Measurements from ENCODE around the gene MARCHF10.

MARCHF10 gene

DNA sequence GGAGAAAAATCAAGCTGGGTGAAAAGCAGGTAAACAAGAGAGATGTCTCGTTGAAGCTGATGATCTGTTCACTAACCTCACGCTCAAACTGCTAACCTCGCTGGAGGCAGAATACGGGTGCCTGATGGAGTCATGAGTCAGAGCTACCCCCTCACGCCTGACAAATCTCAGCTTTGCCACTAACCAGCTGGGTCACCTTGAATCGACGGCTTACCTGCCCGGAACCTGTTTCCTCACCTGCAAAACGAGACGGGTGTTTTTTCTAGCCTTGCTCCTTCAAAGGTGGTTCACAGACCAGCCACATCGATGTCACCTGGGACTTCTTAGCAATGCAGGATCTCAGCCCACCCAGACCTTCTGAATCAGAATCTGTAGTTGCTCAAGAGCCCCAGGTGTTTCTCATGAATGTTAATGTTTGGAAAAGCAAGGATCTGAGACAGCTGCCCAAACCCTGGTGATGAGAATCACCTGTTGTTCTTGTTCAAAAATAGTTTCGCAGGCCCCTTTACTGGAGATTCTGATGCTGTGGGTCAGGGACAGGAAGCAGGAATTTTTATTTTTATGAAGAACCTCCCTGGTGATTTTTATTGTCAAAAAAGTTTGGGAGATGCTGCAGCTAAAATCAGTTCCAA is 56.9 kb downstream of the MARCHF10 start:
- no peak for DNase-seq

DNA sequence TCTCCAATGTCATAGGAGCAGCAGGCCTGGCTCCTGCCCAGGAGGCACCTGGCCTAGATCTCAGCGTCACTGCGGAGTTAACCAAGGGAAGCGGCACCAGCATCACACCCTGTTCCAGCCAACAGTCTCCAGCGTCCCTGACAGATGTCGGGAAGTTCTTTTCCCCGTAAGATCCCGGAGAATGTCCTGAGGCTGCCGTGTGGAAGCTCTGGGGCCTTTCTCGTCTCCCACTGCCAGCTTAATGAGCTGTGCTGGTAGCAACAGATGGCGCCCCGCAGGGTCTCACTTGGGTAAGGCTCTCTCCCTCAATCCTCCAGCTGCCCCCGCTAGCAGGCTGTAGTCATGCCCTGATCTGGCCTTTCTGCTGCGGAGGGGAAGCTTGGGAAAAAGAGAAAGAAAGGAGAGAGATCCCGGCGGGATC is 57.5 kb downstream of the MARCHF10 start:
- DNase-seq = no peak

DNA sequence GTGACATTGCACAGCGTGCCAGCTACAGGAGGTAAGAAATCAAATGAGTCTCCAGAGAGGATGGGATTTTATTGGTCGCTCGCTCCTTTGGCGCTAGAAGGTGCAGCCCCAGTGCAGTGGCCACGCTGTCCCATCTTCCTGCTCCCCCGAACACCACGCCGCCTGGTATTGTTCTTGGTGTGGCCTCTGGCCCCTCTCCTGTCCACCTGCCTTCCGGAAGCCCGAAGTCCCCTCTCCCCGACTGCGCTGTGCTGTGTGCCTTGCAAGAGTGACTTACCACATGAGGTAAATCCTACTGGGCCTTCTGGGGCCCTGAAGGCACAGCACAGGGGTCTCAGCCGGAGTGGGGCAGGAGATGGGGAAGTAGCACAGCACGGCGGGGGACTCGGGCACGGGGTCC is 58.2 kb downstream of the MARCHF10 start:
- no peak for DNase-seq

DNA sequence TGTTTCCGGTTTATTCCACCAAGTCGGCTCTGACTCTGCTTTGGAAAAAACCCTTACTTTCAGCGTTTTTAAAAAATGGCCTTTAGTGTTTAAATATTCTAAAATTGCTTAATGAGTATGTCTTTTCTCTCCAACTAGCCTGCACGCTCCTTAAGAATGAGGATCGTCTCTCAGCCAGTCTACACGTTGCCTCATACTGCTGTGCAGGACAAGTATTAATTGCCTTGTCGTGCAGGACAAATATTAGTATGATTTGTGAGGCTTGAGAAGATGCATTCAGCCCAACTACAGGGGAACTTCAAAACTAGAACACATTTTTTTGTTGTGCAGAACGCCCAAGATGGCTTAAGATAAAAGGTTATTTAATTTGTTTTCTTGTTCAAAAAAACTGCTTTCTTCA is 61.2 kb downstream of the MARCHF10 start:
- DNase-seq = no peak

DNA sequence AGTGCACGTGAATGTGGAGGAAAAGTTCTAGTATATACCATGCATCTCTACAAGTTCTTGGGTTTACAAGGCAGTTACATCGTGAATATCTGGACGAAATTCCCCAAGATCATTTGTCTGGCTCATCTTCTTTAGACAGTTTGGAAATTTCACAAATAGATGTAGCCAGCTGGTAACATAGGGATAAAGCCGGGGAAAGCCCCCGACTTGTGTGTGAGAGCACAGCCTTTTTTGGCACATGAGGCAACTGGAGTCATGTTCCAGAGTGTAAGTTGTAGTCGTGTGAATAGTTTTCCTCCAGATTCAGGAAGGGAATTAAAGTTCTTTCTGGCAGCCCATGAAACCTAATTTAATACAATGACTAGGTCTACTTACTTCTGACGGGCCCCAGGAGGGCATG is 62.3 kb downstream of the MARCHF10 start:
- no peak for DNase-seq

DNA sequence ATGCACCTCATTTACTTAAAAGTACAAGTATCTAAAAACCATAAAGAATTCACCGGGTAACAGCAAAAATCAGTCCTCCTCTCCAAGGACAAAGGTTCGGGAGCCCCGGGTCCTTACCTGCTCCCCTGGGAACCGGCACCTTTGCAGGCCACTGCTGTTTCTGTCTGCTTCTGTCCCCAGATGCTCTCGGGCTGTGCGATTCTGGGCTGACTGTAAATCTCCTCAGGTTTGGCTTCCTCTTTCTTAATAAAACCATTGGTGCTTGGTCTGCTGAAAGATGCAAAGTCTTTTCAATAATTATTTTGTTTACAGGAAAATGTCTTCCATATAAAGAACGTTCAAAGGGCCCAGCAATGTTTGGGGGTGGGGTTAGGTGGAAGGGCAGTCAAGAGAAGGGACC is 63.9 kb downstream of the MARCHF10 start:
- no peak for DNase-seq

GRCh38 chr17:62741290-62741689 is 66.8 kb downstream of the MARCHF10 start:
- DNase-seq = no peak

GRCh38 chr17:62739645-62740388 is 68.3 kb downstream of the MARCHF10 start:
- no peak for DNase-seq

- DNase-seq = no peak
Observed at GRCh38 chr17:62738281-62738680, 69.8 kb downstream of the MARCHF10 start.

GRCh38 chr17:62737513-62737912 is 70.6 kb downstream of the MARCHF10 start:
- no peak for DNase-seq

DNA sequence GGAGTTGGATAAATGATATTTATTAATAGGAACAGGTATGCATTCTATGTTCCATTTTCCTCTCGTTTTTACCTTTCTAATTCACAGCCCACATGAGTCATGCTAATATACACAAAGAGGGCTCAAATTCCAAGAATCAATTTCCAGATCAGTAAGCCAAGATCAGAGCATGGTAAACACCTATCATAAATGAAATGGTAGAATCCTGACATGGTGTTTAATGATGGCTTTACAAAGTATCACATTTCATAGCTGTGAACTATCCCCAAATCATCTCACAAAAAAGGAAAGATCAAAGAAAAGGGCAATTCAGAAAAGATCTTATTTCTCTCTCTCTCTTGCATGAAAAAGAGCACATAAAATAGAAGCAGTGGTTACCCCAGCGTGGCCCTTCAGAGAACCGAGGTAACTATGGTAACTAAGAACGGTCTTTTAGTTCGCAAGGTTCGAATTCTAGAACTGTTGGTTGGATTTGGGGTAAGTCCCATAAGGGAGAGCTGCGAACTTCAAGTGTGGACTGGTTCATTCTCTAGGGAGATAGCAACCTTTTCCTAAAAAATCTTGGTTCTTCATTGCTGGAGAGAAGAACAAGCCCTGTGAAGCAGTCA is 73.0 kb downstream of the MARCHF10 start:
- DNase-seq = no peak

GRCh38 chr17:62732125-62732524 is 76.0 kb downstream of the MARCHF10 start:
- no peak for DNase-seq

DNA sequence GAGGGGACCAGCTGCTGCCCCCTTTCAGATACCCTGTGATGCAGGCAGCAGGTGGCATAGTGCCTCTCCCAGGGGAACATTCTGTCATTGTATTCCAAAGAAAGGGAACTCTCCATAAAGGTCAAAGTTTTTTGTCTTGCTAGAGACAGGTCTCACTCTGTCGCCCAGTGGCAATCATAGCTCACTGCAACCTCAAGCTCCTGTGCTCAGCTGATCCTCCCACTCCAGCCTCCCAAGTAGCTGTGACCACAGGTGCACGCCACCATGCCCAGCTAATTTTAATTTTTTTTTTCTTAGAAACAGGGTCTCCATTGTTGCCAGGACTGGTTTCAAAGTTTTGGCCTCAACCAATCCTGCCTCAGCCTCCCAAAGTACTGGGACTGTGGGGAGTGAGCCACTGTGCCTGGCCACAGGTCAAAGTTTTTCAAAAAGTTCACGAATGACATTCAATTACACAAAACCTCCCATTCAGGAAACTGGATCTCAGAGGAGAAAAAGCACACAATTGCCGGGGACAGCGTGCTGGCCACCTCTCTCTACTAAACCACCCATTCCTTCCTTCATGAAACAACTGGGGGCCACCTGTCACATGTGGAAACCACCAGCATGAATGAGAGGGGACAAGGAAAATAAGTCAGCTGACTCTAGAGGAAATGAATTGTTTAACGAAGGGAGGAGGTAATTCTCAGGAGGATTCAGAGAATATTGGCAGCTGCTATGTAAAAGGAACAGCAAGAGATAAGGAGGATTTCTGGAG is 80.0 kb downstream of the MARCHF10 start:
- no peak for DNase-seq

GRCh38 chr17:62725791-62726249 is 82.3 kb downstream of the MARCHF10 start:
- DNase-seq = no peak

DNA sequence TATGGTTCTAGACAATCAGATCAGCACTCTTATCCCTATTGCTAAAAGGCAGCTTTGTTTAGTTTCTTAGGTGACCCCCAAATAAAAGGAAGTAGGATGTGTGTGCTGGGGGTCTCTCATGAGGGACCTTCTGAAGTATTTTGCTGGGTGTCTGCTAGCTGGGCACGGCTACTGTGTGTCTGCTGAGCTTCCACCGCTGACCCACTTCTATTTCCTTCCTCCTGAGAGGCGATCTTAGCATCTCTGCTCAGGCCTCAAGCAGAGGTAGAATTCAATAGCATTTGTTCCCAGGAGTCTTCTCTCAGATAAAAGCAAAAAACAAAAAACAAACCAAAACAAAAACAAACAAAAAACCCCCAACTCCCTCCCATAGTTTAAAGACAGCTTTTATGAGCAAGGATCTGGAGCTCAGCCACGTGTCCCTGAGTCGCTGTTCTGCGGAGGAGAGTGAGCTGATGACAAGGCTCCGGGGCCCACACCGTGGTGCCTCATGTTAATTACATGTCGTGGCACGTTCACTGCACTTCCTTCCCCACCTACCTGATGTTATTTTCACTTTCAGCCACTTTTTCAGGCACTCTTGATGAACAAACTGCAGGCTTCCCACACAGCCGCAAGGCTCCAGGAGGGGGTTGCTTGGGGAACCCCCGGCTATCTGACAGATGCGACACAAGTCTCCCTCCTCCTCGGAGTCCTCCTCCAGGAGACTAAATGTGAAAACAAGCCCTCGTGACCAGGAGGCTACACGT is 83.5 kb downstream of the MARCHF10 start:
- peak; percentile 78 for DNase-seq

- DNase-seq = no peak
Observed at GRCh38 chr17:62723842-62724241, 84.3 kb downstream of the MARCHF10 start.

DNA sequence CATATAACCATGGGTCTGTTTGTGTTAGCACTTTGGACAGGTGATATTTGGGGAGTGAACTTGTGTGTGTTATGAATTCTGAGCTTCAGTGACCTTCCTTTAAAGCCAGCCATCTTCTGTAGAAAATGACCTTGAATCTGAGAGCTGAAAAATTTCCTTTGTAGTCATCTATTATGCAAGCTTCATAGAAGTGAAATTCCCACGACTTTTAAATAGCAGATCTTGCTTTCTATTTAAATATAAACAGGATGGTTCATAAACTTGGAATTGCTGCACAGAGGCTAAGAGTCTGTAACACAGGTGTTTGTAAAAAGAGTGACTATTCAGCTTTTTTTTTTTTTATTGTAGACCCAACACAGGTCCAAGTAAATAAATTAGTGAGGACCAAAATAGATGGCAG is 85.5 kb downstream of the MARCHF10 start:
- no peak for DNase-seq

DNA sequence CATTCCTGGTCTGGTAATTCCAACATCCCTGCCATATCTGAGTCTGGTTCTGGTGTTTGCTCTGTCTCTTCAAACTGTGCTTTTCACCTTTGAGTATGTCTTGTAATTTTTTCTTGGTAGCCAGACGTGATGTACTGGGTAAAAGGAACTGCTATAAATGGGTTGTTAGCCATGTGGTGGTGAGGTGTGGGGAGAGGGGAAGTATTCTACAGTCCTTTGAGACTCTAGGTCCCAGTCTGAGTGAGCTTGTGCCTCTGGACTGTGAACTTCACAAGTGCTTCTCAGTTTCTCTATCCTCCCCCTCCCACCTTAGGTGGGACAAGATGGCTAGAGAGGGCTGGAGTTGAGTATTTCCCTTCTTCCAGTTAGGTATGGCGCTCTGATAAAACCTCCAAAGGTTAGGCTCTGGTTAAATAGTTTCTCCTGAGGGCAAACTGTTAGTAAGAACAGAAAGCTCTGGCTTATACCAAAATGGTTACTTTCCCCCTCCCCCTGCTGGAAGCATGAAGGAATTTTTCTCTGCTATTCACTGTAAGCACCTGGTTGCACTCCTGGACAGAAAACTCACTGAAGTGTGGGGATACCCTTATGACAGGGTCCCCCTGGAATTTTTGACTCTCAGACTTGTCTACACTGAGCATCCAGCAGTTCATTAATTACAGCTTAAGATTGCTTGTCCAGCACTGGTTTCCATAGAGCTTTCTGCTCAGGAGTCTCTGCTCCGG is 87.8 kb downstream of the MARCHF10 start:
- no peak for DNase-seq

DNA sequence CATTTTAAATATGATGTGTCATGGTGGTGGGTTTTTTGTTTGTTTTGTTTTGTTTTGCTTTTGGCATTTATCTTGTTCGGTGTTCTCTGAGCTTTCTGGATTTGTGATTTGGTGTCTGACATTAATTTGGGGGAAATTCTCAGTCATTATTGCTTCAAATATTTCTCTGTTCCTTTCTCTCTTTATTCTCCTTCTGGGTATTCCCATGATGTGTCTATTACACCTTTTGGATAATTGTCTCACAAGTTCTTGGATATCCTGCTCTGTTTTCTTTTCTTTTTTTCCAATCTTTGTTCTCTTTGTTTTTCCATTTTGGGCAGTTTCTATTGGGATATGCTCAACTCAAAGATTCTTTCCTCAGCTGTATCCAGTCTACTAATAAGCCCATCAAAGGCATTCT is 88.5 kb downstream of the MARCHF10 start:
- no peak for DNase-seq

DNA sequence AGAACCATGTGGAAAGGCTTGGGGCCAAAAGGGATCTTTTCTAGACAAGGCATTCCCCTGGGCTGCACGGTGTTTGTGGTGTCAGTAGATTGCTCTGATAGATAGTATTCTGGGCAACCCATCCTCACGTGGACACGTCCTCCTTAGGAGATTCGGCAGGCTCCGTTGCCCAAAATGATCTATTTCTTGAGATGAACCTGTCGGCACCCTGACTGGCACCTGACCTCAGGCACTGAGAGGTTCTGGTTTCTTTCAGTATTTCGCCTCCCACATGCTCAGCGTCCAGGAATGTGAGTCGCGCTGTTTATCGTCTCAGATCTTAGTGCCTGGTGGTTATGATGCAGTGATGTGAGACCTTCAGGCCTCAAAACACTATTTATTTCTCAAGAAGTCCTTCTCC is 89.7 kb downstream of the MARCHF10 start:
- DNase-seq = peak; percentile 18

DNA sequence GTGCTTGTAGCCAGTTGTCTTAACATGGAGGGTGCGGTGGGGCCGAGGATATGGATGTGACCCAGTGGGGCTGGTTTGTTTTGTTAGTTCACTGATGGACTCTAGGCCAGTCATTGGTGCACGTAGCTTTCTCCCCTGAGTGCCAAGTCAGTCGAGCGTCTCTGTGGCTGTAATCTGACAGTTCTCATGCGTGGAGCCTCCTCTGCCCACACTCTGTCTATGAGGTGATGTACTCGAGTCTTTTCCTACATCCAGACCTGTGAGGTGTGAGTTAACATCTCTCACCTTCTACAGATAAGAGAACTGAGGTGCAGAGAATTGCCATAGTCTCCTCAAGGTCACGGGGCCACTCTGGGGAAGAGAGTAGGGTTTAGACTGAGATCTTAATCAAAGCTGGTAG is 90.2 kb downstream of the MARCHF10 start:
- DNase-seq = no peak

DNA sequence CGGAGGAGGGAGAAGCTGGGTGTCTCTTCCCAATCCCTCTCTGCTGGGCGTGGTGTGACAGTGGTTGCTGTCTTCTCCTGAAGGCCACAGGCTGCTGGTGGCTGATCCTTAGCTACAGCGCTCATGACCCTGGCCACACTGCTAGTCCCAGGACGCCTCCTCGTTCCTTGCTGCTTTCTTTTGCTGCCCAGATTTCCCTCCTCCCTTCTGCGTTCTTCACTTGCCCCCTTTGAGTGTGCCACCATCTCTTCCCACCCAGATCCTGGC is 90.6 kb downstream of the MARCHF10 start:
- no peak for DNase-seq

All from stimulated activated CD4-positive, alpha-beta T cell treated with anti-CD3 and anti-CD28 coated beads, Interleukin-4, amount 100 ng/mL, for 1 hour (primary cell).